K562 (cell line): ENCODE results near the gene KLRF1. TPM values are rescaled to one million over a fixed set of nuclear protein-coding genes. Genes with fewer than 3 reads are reported as not detected.

Source experiments
- ATAC-seq: fragments of 200-7000 bp; cut with Tn5 transposase; 3 replicates; pipeline ENCODE4 v1.9.1; 2020; ENCODE audit warnings: moderate library complexity
- BruUV-seq: library from RNA; stranded (reverse); fragments of 400-500 nt; replicated peaks from 2 replicates; lab custom pipeline; 2021; lab: Mats Ljungman, UMichigan
- CTCF ChIA-PET: fragments of 300-600 bp; formaldehyde crosslinking; extraction: SDS; loops from one replicate; lab custom pipeline; 2021; ENCODE audit warnings: low intra/inter-chr PET ratio; lab: Yijun Ruan, JAX
- POLR2A ChIA-PET: fragments of 300-600, 350-650 bp; sonication (Branson Sonifier 250); formaldehyde crosslinking; extraction: SDS; loops from one replicate; lab custom pipeline; 2021; ENCODE audit warnings: antibody characterized with exemption, inconsistent platforms; lab: Yijun Ruan, JAX
- DNase-seq, 4 experiments: peaks; one replicate each; pipeline versions ENCODE4 v3.0.0 to v3.0.0-alpha.2; 2011 to 2018; ENCODE audit warnings: low spot score in 3 of 4, mixed read lengths in 3 of 4; ENCODE audit errors: extremely low read depth in 1 of 4
- FAIRE-seq: peaks from 2 replicates; lab custom pipeline; 2011; peaks lifted over from hg19 to GRCh38; lab: Jason Lieb, UNC
- H2AFZ ChIP-seq: 2 replicates; pipeline ENCODE4 v1.6.0; 2011; ENCODE audit warnings: low read depth, low read length, control low read depth, inconsistent platforms
- H3K27ac ChIP-seq: fragments of 200-600 bp; 3 replicates; pipeline ENCODE4 v1.8.0; 2011; ENCODE audit warnings: low read depth, mild to moderate bottlenecking, control low read depth, inconsistent platforms, low read length, moderate library complexity, mixed read lengths; ENCODE audit errors: extremely low read depth
- H3K27me3 ChIP-seq, 2 experiments: fragments of 300-600 bp in 1 of 2; 2 replicates in 1 of 2; 3 replicates in 1 of 2; pipeline versions ENCODE4 v1.6.0 to v1.8.0; 2011; ENCODE audit warnings: inconsistent platforms in 2 of 2, low read length in 2 of 2, mild to moderate bottlenecking in 1 of 2, mixed read lengths in 1 of 2, moderate library complexity in 1 of 2; ENCODE audit not compliant: control insufficient read depth in 2 of 2, insufficient read depth in 2 of 2
- H3K36me3 ChIP-seq: fragments of 300-600 bp; 3 replicates; pipeline ENCODE4 v1.8.0; 2011; ENCODE audit warnings: mild to moderate bottlenecking, low read length, inconsistent platforms; ENCODE audit not compliant: control insufficient read depth, insufficient read depth
- H3K4me1 ChIP-seq, 2 experiments: fragments of 200-600 bp in 1 of 2; replicated peaks in 1 of 2; 2 replicates in 1 of 2; 3 replicates in 1 of 2; pipeline versions ENCODE4 v1.5.1 to v1.8.0; 2011; ENCODE audit warnings: inconsistent platforms in 2 of 2, low read length in 2 of 2, mild to moderate bottlenecking in 1 of 2, mixed read lengths in 1 of 2, moderate library complexity in 1 of 2; ENCODE audit not compliant: control insufficient read depth in 2 of 2, insufficient read depth in 2 of 2
- H3K4me2 ChIP-seq: 2 replicates; pipeline ENCODE4 v1.6.1; 2011; ENCODE audit warnings: low read length, control low read depth, inconsistent platforms, mixed read lengths; ENCODE audit not compliant: insufficient read depth
- H3K4me3 ChIP-seq: fragments of 200-600 bp; sonication (generic), shearing (Covaris generic); 2 replicates; pipeline ENCODE4 v1.5.1; 2016; ENCODE audit warnings: control low read depth, inconsistent platforms
- H3K79me2 ChIP-seq: fragments of 200-600 bp; 3 replicates; pipeline ENCODE4 v1.8.0; 2011; ENCODE audit warnings: low read length, inconsistent platforms; ENCODE audit not compliant: control insufficient read depth, insufficient read depth
- H3K9ac ChIP-seq, 2 experiments: 2 replicates each; pipeline versions ENCODE4 v1.6.0 to v1.6.1; 2011; ENCODE audit warnings: low read depth in 2 of 2, low read length in 2 of 2, control low read depth in 1 of 2, inconsistent platforms in 1 of 2, mild to moderate bottlenecking in 1 of 2, mixed read lengths in 1 of 2; ENCODE audit not compliant: insufficient read depth in 1 of 2
- H3K9me1 ChIP-seq: one replicate; pipeline ENCODE4 v1.6.0; 2011; ENCODE audit warnings: inconsistent platforms, mild to moderate bottlenecking, low read length, moderate library complexity; ENCODE audit not compliant: control insufficient read depth, insufficient read depth
- H3K9me3 ChIP-seq: replicated peaks from 2 replicates; pipeline ENCODE4 v1.5.1; 2011; ENCODE audit warnings: low read depth, low read length, inconsistent platforms; ENCODE audit not compliant: control insufficient read depth, insufficient read depth
- H4K20me1 ChIP-seq: replicated peaks from 2 replicates; pipeline ENCODE4 v1.6.1; 2011; ENCODE audit warnings: low read length, inconsistent platforms, mixed read lengths; ENCODE audit not compliant: control insufficient read depth, insufficient read depth
- ASH1L ChIP-seq: fragments of 450-650 bp; IDR thresholded peaks from 2 replicates; pipeline ENCODE4 v1.6.1; 2018; ENCODE audit warnings: borderline replicate concordance, mild to moderate bottlenecking, low read depth; ENCODE audit not compliant: partially characterized antibody
- BRD9 ChIP-seq: fragments of 450-650 bp; IDR thresholded peaks from 2 replicates; pipeline ENCODE4 v1.6.1; 2018; ENCODE audit warnings: low read depth; ENCODE audit not compliant: partially characterized antibody
- EP400 ChIP-seq: fragments of 450-650 bp; IDR thresholded peaks from 2 replicates; pipeline ENCODE4 v1.6.1; 2017; ENCODE audit warnings: antibody characterized with exemption, mild to moderate bottlenecking, moderate library complexity
- RHOXF2B ChIP-seq: fragments of 250-450 bp; sonication (Bioruptor Pico); conservative IDR thresholded peaks from 2 replicates; pipeline ENCODE4 v1.5.1; 2021
- SMARCB1 ChIP-seq: IDR thresholded peaks from 2 replicates; pipeline ENCODE4 v1.6.1; 2011; ENCODE audit warnings: improper control_type of control experiment, low read depth; ENCODE audit not compliant: insufficient read length
- ZFX ChIP-seq: sonication (generic); formaldehyde crosslinking; IDR thresholded peaks from 2 replicates; pipeline ENCODE4 v1.8.0; 2022; ENCODE audit warnings: mild to moderate bottlenecking, missing genetic modification reagents, moderate library complexity
- ZNF347 ChIP-seq: fragments of 450-650 bp; formaldehyde crosslinking; IDR thresholded peaks from 2 replicates; pipeline ENCODE4 v1.4.0; 2020; ENCODE audit warnings: low read depth, mild to moderate bottlenecking, moderate library complexity
- WGBS: fragments of 100-300 bp; shearing (Covaris generic); methylation state at CpG from one replicate; pipeline ENCODE4 v1.1.6; 2016; ENCODE audit warnings: low coverage, mixed read lengths; ENCODE audit not compliant: insufficient coverage; ENCODE audit errors: missing lambda C conversion rate; 5-methylcytosine and 5-hydroxymethylcytosine counted together
- in situ Hi-C: fragments of 300-500 bp; cut with MboI; formaldehyde crosslinking; loops from 4 replicates; pipeline ENCODE4 v1.15.0; 2018; ENCODE audit warnings: inconsistent platforms, mixed read lengths
- intact Hi-C: fragments of 100-400 bp; cut with micrococcal nuclease; formaldehyde crosslinking; loops from 2 replicates; pipeline ENCODE4 v1.14.2; 2022
- polyA plus RNA-seq, 8 experiments: library from polyadenylated mRNA; depleted of rRNA in 4 of 8; stranded (reverse) in 5 of 8; unstranded in 3 of 8; fragments of >200 nt; fragmentation: Nextera tagmentation in 2 of 8; fragmentation: Illumina TruSeq in 1 of 8; extraction: Ambion mirVana in 2 of 8; extraction: Trizol in 1 of 8; gene quantifications; 2 replicates each; pipeline versions ENCODE4 v1.2.1 to v1.2.3, GENCODE V29; 2011 to 2014; ENCODE audit warnings: inconsistent platforms in 1 of 8, missing spikeins in 1 of 8
- total RNA-seq, 7 experiments: library from RNA; depleted of rRNA in 6 of 7; stranded (reverse); fragments of >200 nt in 6 of 7; fragmentation: Illumina TruSeq in 2 of 7; extraction: Trizol in 2 of 7; gene quantifications; 2 replicates each; pipeline versions ENCODE4 v1.2.1 to v1.2.3, GENCODE V29; 2011 to 2021; ENCODE audit warnings: low replicate concordance in 1 of 7
- TF ChIP-seq, protein P1 (sequence below): fragments of 450-650 bp; IDR thresholded peaks from 2 replicates; pipeline ENCODE4 v1.6.1; 2016; ENCODE audit warnings: low read depth, mild to moderate bottlenecking, moderate library complexity

Gene KLRF1
- total and polyA plus RNA-seq, 9 of the 15 experiments (the other 6 are each of a cell fraction or from before 2014, with no cell fraction given): 0.48 to 1.8 (median 1.1) TPM

DNA sequence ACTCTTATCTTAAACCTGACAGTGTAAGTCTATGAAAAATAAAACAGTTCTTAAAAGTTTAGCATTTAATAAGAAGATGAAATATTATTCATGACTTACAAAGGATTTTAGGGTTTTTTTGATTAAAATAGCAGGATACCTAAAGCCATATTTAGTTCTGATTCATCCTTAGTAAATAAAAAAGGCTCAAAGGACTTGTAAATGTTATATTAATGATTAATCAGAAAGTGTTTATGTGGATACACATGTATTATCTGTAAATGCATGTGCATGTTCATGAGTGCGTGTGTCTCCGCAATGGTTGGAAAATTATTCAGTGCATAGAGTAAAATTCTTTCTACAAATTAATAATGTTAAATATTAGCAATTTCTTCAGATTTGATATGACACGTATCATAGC lies 4.4 kb downstream of the KLRF1 start:
- 0 out of 2 replicates have a peak, but pooled peaks cover 1% of the 10 kb centered on the region for H3K9me3 ChIP-seq
- H3K4me3 ChIP-seq: no peak overlapping the region
- no peak for ATAC-seq
- no peak overlapping the region for H3K4me2 ChIP-seq
- H2AFZ ChIP-seq: no peak overlapping the region
- TF ChIP-seq ZFX (CRISPR knock-in tag) (no peak), ZNF347 (CRISPR knock-in tag) (no peak), BRD9 (no peak), RHOXF2B (no peak), ASH1L (no peak), SMARCB1 (no peak), EP400 (no peak)
- TF ChIP-seq, protein P1, sequence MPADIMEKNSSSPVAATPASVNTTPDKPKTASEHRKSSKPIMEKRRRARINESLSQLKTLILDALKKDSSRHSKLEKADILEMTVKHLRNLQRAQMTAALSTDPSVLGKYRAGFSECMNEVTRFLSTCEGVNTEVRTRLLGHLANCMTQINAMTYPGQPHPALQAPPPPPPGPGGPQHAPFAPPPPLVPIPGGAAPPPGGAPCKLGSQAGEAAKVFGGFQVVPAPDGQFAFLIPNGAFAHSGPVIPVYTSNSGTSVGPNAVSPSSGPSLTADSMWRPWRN: no peak
- 37% methylated on average over 3 of the region's 3 CpGs for WGBS
- H3K79me2 ChIP-seq: no peaks in the 10 kb centered on the region
- no TSS peak for BruUV-seq
- CTCF ChIA-PET: no interaction called here
- intact Hi-C loops (no loop called here), in situ Hi-C loops (loop anchor here (10.0 kb wide), 1 partner anchor 103 kb away; the partner anchor contains the start of gene CLEC2A)
- DNase-seq: no peak
- POLR2A ChIA-PET: no interaction called here
- no peaks in the 10 kb centered on the region for H3K36me3 ChIP-seq
- no peak overlapping the region for H3K9ac ChIP-seq
- no peak overlapping the region for H3K27ac ChIP-seq
- no peak for FAIRE-seq
- no peaks in the 10 kb centered on the region for H4K20me1 ChIP-seq
- H3K9me1 ChIP-seq: no peaks in the 10 kb centered on the region
- H3K27me3 ChIP-seq: no peaks in the 10 kb centered on the region
- H3K4me1 ChIP-seq: no peaks in the 10 kb centered on the region
